GM23338 (cell line): ENCODE measurements around the gene PCSK5. TPM values are rescaled to one million over a fixed set of nuclear protein-coding genes. Genes with fewer than 3 reads are reported as not detected.

Source experiments
- ATAC-seq: fragments of 200-7000 bp; cut with Tn5 transposase; 3 replicates; pipeline ENCODE4 v1.9.1; 2020
- DNase-seq: peaks from one replicate; pipeline ENCODE4 v3.0.0-alpha.2; 2015; ENCODE audit warnings: low spot score
- H2AFZ ChIP-seq: fragments of 200-600 bp; sonication (generic); 2 replicates; pipeline ENCODE4 v1.8.0; 2016; ENCODE audit warnings: antibody characterized with exemption, mild to moderate bottlenecking, moderate library complexity
- H3F3A ChIP-seq: fragments of 200-600 bp; sonication (generic); replicated peaks from 2 replicates; pipeline ENCODE4 v1.8.0; 2017; ENCODE audit warnings: antibody characterized with exemption, mixed run types, low read depth
- H3K27ac ChIP-seq: fragments of 200-600 bp; sonication (generic); 2 replicates; pipeline ENCODE4 v1.6.1; 2016; ENCODE audit warnings: low read depth
- H3K27me3 ChIP-seq: fragments of 200-600 bp; sonication (generic); 2 replicates; pipeline ENCODE4 v1.8.0; 2016; ENCODE audit warnings: mild to moderate bottlenecking, mixed run types, moderate library complexity; ENCODE audit not compliant: insufficient read depth
- H3K36me3 ChIP-seq: fragments of 200-600 bp; sonication (generic); 2 replicates; pipeline ENCODE4 v1.8.0; 2016; ENCODE audit warnings: mild to moderate bottlenecking; ENCODE audit not compliant: insufficient read depth
- H3K4me1 ChIP-seq: fragments of 200-600 bp; sonication (generic); 2 replicates; pipeline ENCODE4 v1.8.0; 2016; ENCODE audit warnings: mild to moderate bottlenecking, moderate library complexity; ENCODE audit not compliant: insufficient read depth
- H3K4me2 ChIP-seq: fragments of 200-600 bp; sonication (generic); 2 replicates; pipeline ENCODE4 v1.7.1; 2017; ENCODE audit warnings: mixed run types
- H3K4me3 ChIP-seq: fragments of 200-600 bp; sonication (generic); 2 replicates; pipeline ENCODE4 v1.6.1; 2016; ENCODE audit warnings: mixed run types
- H3K79me2 ChIP-seq: fragments of 200-600 bp; sonication (generic); replicated peaks from 2 replicates; pipeline ENCODE4 v1.8.0; 2017; ENCODE audit warnings: mild to moderate bottlenecking; ENCODE audit not compliant: insufficient read depth
- H3K9me2 ChIP-seq: fragments of 200-600 bp; sonication (generic); 2 replicates; pipeline ENCODE4 v1.8.0; 2017; ENCODE audit not compliant: insufficient read depth
- H4K20me1 ChIP-seq: fragments of 200-600 bp; sonication (generic); replicated peaks from 2 replicates; pipeline ENCODE4 v1.8.0; 2017; ENCODE audit warnings: mild to moderate bottlenecking; ENCODE audit not compliant: insufficient read depth
- H3K27ac Mint-ChIP-seq: 2 replicates; pipeline ENCODE4 v1.8.0; 2020; ENCODE audit warnings: inconsistent platforms, mild to moderate bottlenecking, moderate library complexity, mixed read lengths
- H3K27me3 Mint-ChIP-seq: 3 replicates; pipeline ENCODE4 v1.8.0; 2022; ENCODE audit warnings: low read depth, mild to moderate bottlenecking, moderate library complexity, mixed read lengths, inconsistent platforms; ENCODE audit not compliant: insufficient read depth, poor library complexity
- H3K36me3 Mint-ChIP-seq: 3 replicates; pipeline ENCODE4 v1.8.0; 2021; ENCODE audit warnings: low read depth, mild to moderate bottlenecking, inconsistent platforms, moderate library complexity, mixed read lengths
- H3K4me1 Mint-ChIP-seq: 3 replicates; pipeline ENCODE4 v1.8.0; 2020; ENCODE audit warnings: mild to moderate bottlenecking, inconsistent platforms, mixed read lengths
- H3K4me3 Mint-ChIP-seq: 3 replicates; pipeline ENCODE4 v1.8.0; 2021; ENCODE audit warnings: moderate library complexity, mild to moderate bottlenecking, inconsistent platforms, mixed read lengths
- H3K9me3 Mint-ChIP-seq: 3 replicates; pipeline ENCODE4 v1.8.0; 2020; ENCODE audit warnings: moderate library complexity, mild to moderate bottlenecking, inconsistent platforms, mixed read lengths
- CREB1 ChIP-seq: fragments of 250-450 bp; sonication (Bioruptor Pico); IDR thresholded peaks from 2 replicates; pipeline ENCODE4 v1.5.0; 2020; ENCODE audit warnings: low read depth, mild to moderate bottlenecking, moderate library complexity
- EZH2 ChIP-seq: fragments of 200-600 bp; sonication (generic); IDR thresholded peaks from one replicate; pipeline ENCODE4 v1.8.0; 2017; ENCODE audit warnings: antibody characterized with exemption, mild to moderate bottlenecking, low read depth; ENCODE audit not compliant: unreplicated experiment
- POLR2AphosphoS5 ChIP-seq: IDR thresholded peaks from 2 replicates; pipeline ENCODE4 v1.6.1; 2016; ENCODE audit warnings: antibody characterized with exemption, low read depth
- STAT1 ChIP-seq: IDR thresholded peaks from one replicate; pipeline ENCODE4 v1.6.1; 2016; ENCODE audit warnings: antibody characterized with exemption; ENCODE audit not compliant: unreplicated experiment
- polyA plus RNA-seq: library from polyadenylated mRNA; unstranded; fragments of >200 nt; fragmentation: Nextera tagmentation; extraction: Ambion mirVana; gene quantifications from 2 replicates; pipeline ENCODE4 v1.2.1, GENCODE V29; 2016
- total RNA-seq: library from RNA; depleted of rRNA; stranded (reverse); fragments of >200 nt; shearing (Covaris generic); gene quantifications from 2 replicates; pipeline ENCODE4 v1.2.3, GENCODE V29; 2014
- TF ChIP-seq, protein P1 (sequence below): IDR thresholded peaks from 2 replicates; pipeline ENCODE4 v1.6.1; 2016; ENCODE audit warnings: antibody characterized with exemption
- TF ChIP-seq, protein P2 (sequence below): fragments of 250-450 bp; sonication (Bioruptor Pico); IDR thresholded peaks from 2 replicates; pipeline ENCODE4 v1.5.0; 2020; ENCODE audit warnings: mild to moderate bottlenecking, moderate library complexity

The PCSK5 gene
- total and polyA plus RNA-seq, 2 experiments from 2014 or later, result 12.3 to 34.8 TPM

DNA sequence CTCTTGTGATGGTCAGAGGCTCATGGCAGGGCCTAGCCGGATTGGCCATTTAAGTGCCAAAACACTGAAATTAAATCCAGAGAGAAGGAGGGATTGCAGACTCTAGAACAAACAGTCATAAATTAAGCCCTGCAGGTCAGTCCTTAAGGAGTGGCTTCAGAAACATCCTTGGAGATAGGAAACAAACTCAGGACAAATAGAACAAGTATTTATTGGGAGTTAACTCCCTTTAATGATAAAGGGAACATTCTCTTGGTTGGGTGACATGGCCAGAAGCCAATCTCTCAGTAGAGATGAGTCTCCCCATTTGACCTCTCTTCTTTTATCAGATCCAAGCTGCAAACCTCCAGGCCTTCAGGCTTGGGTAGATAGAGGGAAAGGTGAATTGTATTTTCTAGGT lies 17.4 kb downstream of the PCSK5 start:
- DNase-seq (no peak), ATAC-seq (no peak)
- Histone ChIP-seq H3K79me2 (peaks cover 99% of the 10 kb centered on the region), H3K36me3 (no peaks in the 10 kb centered on the region), H3K27me3 (no peaks in the 10 kb centered on the region), H4K20me1 (peaks cover 12% of the 10 kb centered on the region), H2AFZ (no peak overlapping the region), H3F3A (no peaks in the 10 kb centered on the region), H3K4me3 (no peak overlapping the region), H3K4me1 (peaks cover 30% of the 10 kb centered on the region), H3K9me2 (peaks cover 5% of the 10 kb centered on the region; the same call in 1 of the 2 replicates), H3K4me2 (no peak overlapping the region), H3K27ac (no peak overlapping the region)
- peaks cover 37% of the 10 kb centered on the region for H3K4me1 Mint-ChIP-seq
- no peak overlapping the region for H3K4me3 Mint-ChIP-seq
- TF ChIP-seq, protein P1, sequence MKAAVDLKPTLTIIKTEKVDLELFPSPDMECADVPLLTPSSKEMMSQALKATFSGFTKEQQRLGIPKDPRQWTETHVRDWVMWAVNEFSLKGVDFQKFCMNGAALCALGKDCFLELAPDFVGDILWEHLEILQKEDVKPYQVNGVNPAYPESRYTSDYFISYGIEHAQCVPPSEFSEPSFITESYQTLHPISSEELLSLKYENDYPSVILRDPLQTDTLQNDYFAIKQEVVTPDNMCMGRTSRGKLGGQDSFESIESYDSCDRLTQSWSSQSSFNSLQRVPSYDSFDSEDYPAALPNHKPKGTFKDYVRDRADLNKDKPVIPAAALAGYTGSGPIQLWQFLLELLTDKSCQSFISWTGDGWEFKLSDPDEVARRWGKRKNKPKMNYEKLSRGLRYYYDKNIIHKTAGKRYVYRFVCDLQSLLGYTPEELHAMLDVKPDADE, result no peak
- TF ChIP-seq CREB1 (CRISPR knock-in tag) (no peak), STAT1 (no peak), POLR2AphosphoS5 (no peak), EZH2 (no peak)
- TF ChIP-seq, protein P2, sequence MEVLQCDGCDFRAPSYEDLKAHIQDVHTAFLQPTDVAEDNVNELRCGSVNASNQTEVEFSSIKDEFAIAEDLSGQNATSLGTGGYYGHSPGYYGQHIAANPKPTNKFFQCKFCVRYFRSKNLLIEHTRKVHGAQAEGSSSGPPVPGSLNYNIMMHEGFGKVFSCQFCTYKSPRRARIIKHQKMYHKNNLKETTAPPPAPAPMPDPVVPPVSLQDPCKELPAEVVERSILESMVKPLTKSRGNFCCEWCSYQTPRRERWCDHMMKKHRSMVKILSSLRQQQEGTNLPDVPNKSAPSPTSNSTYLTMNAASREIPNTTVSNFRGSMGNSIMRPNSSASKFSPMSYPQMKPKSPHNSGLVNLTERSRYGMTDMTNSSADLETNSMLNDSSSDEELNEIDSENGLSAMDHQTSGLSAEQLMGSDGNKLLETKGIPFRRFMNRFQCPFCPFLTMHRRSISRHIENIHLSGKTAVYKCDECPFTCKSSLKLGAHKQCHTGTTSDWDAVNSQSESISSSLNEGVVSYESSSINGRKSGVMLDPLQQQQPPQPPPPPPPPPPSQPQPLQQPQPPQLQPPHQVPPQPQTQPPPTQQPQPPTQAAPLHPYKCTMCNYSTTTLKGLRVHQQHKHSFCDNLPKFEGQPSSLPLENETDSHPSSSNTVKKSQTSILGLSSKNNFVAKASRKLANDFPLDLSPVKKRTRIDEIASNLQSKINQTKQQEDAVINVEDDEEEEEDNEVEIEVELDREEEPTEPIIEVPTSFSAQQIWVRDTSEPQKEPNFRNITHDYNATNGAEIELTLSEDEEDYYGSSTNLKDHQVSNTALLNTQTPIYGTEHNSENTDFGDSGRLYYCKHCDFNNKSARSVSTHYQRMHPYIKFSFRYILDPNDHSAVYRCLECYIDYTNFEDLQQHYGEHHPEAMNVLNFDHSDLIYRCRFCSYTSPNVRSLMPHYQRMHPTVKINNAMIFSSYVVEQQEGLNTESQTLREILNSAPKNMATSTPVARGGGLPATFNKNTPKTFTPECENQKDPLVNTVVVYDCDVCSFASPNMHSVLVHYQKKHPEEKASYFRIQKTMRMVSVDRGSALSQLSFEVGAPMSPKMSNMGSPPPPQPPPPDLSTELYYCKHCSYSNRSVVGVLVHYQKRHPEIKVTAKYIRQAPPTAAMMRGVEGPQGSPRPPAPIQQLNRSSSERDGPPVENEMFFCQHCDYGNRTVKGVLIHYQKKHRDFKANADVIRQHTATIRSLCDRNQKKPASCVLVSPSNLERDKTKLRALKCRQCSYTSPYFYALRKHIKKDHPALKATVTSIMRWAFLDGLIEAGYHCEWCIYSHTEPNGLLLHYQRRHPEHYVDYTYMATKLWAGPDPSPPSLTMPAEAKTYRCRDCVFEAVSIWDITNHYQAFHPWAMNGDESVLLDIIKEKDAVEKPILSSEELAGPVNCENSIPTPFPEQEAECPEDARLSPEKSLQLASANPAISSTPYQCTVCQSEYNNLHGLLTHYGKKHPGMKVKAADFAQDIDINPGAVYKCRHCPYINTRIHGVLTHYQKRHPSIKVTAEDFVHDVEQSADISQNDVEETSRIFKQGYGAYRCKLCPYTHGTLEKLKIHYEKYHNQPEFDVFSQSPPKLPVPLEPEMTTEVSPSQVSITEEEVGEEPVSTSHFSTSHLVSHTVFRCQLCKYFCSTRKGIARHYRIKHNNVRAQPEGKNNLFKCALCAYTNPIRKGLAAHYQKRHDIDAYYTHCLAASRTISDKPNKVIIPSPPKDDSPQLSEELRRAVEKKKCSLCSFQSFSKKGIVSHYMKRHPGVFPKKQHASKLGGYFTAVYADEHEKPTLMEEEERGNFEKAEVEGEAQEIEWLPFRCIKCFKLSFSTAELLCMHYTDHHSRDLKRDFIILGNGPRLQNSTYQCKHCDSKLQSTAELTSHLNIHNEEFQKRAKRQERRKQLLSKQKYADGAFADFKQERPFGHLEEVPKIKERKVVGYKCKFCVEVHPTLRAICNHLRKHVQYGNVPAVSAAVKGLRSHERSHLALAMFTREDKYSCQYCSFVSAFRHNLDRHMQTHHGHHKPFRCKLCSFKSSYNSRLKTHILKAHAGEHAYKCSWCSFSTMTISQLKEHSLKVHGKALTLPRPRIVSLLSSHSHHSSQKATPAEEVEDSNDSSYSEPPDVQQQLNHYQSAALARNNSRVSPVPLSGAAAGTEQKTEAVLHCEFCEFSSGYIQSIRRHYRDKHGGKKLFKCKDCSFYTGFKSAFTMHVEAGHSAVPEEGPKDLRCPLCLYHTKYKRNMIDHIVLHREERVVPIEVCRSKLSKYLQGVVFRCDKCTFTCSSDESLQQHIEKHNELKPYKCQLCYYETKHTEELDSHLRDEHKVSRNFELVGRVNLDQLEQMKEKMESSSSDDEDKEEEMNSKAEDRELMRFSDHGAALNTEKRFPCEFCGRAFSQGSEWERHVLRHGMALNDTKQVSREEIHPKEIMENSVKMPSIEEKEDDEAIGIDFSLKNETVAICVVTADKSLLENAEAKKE, result no peak
- H3K36me3 Mint-ChIP-seq, result no peaks in the 10 kb centered on the region
- H3K27me3 Mint-ChIP-seq, result peaks cover 1% of the 10 kb centered on the region
- H3K27ac Mint-ChIP-seq, result peak overlapping the region; percentile 25; the same call in 1 of the 2 replicates
- H3K9me3 Mint-ChIP-seq, result no peaks in the 10 kb centered on the region
